Epithelial cell of proximal tubule (primary cell): ENCODE measurements around the gene ARL10. TPM values are rescaled to one million over a fixed set of nuclear protein-coding genes. Genes with fewer than 3 reads are reported as not detected.

Source experiments
- DNase-seq: peaks from one replicate; pipeline ENCODE4 v3.0.0-alpha.2; 2011; ENCODE audit warnings: low read depth
- H3K4me3 ChIP-seq: 2 replicates; pipeline ENCODE4 v1.5.1; 2011; ENCODE audit warnings: low read depth, mild to moderate bottlenecking, low read length
- total RNA-seq: library from RNA; depleted of rRNA; stranded (reverse); fragments of >200 nt; gene quantifications from 2 replicates; pipeline ENCODE4 v1.2.3, GENCODE V29; 2015
- TF ChIP-seq, protein P1 (sequence below): conservative IDR thresholded peaks from 2 replicates; pipeline ENCODE4 v1.5.1; 2012; ENCODE audit warnings: low read depth, mild to moderate bottlenecking, low read length

Gene ARL10
- total RNA-seq, 1 donor from 2014 or later: 3.4 TPM

DNA sequence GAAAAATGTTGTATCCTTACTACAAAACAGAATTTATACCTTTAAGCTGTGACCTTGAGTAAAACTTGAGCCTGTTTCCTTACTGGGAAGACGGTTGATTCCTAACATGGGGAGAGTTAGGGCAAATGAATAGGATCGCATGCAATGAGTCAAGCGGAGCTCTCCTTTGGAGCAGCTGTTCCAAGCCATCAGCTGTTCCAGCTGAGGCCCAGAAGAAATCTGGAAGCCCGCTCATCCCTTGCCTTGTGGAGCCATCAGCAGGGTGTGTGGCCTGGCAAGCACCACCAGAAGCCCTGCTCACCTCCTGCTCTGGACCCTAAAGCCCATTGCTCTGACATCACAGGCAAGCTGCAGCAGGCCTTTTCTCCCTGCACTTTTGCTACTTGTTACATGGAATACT, 11.8 kb upstream of the ARL10 start:
- H3K4me3 ChIP-seq: no peak overlapping the region
- no peak for DNase-seq
- TF ChIP-seq, protein P1, sequence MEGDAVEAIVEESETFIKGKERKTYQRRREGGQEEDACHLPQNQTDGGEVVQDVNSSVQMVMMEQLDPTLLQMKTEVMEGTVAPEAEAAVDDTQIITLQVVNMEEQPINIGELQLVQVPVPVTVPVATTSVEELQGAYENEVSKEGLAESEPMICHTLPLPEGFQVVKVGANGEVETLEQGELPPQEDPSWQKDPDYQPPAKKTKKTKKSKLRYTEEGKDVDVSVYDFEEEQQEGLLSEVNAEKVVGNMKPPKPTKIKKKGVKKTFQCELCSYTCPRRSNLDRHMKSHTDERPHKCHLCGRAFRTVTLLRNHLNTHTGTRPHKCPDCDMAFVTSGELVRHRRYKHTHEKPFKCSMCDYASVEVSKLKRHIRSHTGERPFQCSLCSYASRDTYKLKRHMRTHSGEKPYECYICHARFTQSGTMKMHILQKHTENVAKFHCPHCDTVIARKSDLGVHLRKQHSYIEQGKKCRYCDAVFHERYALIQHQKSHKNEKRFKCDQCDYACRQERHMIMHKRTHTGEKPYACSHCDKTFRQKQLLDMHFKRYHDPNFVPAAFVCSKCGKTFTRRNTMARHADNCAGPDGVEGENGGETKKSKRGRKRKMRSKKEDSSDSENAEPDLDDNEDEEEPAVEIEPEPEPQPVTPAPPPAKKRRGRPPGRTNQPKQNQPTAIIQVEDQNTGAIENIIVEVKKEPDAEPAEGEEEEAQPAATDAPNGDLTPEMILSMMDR: no peak

DNA sequence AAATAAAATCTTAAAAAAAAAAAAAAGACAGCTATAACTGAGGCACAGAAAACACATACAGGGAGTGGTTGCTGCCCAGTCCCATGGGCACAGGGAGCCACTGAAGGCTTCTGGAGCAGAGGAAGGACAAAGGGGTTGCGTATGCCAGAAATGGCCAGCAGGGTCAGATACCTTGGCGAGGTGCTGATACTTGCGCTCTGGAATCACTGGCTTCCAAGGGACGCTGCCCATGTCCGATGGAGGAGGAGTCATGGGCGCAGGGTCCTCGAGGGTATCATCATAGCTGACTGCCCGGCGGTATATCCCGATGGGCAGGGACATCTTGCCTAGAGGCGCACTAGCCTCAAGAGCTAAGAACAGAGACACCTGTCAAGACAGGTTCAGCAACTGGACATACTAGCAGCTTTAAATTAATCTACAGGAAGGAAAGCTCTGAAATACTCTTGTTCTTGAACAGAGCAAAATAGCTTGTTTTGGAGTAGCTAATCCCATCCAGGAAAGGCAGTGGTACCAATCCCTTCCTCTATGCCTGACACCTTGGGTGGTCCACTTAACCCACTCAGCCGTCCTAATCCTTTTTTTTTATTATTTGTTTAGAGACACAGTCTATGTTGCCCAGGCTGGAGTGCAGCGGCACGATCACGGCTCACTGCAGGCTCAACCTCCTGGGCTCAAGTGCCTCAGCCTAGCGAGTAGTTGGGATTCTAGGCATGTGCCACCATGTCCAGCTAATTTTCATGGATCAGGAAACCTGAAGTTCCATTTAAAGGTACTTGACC, 9.7 kb upstream of the ARL10 start:
- no peak for DNase-seq
- H3K4me3 ChIP-seq: no peak overlapping the region
- TF ChIP-seq, protein P1: no peak

DNA sequence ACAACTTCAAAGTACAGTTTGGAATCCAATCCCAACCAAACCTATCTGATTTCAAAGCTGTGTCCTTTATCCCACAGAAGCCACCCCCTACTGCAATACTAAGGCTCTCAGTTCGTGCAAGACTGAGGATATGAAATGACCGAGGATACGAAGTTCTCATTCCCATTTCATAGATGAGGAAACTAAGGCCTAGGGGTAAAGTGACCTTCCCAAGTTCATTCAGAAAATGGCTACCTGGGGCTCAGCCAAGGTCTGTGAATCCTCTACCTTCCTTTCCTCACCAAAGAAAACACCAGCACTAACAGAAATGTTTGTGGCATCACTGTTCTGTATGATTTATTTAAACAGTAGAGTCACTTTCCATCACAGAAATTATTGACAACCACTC, 9.1 kb upstream of the ARL10 start:
- no peak for DNase-seq
- TF ChIP-seq, protein P1: no peak
- H3K4me3 ChIP-seq: no peak overlapping the region

DNA sequence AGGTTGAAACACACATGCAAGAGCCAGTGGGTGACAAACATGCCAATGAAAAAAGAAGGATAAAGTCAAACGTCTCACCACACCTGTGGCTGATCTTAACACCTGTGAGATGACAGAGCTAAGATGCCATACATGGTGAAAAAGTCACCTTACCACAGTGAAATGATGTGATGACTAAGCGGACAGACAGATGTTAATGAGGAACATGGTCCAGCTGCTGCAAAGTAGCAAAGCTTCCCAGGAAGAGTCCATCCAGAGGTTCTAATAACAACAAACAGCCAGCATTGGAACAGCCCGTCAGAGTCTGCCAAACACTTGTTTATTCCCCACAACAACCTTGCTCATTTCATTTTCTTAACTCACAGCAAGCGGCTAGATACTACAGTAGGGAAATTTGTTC, 5.6 kb upstream of the ARL10 start:
- peak overlapping the region; percentile 99 for H3K4me3 ChIP-seq
- TF ChIP-seq, protein P1: no peak
- DNase-seq: no peak

DNA sequence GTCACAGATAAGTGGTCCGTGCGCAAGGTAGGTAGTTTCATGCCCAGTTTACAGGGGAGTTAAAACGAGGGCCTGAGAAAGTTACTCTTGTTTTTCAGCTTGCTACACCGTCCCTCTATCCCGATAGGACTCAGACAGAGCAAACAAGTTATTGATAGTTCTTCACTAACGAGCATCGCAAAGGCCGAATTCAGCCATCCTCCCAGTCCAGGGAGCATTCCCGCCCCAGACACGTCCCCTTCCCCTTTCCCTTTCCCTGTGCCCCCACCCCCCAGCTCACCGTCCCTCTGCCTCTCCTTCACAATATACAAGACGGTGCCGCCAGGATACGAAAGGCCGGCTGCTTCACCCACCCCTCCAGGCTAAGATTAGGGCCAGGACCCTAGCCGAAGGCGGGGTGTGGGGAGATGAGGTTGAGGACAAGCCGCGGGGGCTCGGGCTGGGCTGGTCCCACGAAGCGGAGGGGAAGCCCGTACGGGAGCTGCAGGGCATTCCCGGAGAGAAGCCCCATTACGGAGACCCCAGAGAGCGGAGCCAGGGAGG, 4.3 kb upstream of the ARL10 start:
- DNase-seq: no peak
- H3K4me3 ChIP-seq: peak overlapping the region; percentile 99
- TF ChIP-seq, protein P1: no peak

DNA sequence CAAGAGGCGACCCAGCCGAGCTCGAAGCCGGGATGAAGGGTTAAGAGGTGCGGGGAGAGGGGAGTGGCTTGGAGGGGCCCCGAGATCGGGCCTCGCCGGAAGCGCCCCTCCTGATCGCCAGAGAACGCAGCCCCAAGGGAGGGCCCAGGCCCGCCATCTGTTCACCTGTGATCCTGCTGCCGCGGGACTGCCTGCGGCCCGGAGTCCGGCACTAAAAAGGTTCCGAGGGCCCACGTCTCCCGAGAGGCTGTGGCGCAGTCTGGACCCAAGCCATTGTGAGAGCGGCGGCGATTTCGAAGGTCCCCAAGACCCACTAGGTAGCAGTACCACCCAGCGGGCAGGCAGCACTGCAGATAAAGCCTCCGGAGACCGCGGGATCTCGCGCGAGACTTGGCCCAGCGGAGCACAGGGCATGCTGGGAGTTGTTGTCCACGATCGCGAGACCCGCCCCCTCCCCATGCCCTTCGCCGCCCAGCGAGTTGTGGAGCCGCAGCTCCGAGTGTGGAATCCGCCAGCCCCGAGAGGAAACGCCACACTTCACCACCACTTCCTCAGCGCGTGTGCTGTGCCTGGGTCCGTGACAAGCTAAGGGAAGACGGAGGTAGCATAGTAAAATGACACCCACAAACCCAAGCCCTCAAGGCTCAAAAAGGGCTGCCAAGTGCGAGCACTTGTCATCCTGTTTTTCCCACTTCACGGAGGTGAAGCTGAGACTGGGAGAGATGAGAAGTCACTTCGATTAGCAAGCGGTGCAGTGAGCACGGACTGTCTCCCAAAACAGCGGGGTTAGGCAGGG, 3.7 kb upstream of the ARL10 start, which contains the start of gene KIAA1191:
Gene KIAA1191 (minus strand): TSS at position 328 of the 796 bp plus-strand sequence. CDS start 2,256 bp downstream, outside the sequence.
- TF ChIP-seq, protein P1: peak; percentile 23
- peak within 1 kb of the TSS; percentile 99 for H3K4me3 ChIP-seq
- peak; percentile 44 for DNase-seq
